DMS79 (cell line): Measurements from ENCODE around the gene TOR2A.
A peak's percentile ranks its signal among the peaks of the same experiment; 100 is the strongest.

ENCODE experiments used
- DNase-seq: peaks from one replicate; lab custom pipeline; 2025; lab: John Stamatoyannopoulos, UW

TOR2A gene

GRCh38 chr9:127720031-127720864 is 14.8 kb downstream of the TOR2A start:
- DNase-seq = no peak

GRCh38 chr9:127717766-127718165 is 17.3 kb downstream of the TOR2A start:
- DNase-seq = no peak

DNA sequence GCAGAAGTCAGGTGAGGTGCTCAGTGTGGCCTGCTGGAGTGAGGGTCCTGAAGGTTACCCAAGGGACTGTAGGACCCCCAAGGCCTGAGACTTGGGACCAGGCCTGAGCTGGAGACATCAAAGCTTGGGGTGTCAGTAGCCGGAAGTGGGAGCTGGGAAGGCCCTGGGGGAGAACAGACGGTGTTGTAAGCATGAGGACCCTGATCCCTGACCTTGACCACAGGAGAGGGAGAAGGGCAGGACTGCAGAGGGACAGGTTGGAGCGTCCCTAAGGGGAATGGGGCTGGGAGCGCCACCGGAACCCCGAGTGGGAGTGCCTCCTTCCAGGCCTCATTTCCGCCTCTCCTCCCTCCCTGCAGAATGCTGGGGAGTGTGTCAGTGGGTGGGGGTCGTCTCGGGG is 18.7 kb downstream of the TOR2A start:
- no peak for DNase-seq

- peak; percentile 83 for DNase-seq
These were observed 19.4 kb downstream of the TOR2A start, which contains the start of the genes PTRH1 and TTC16 for GRCh38 chr9:127715470-127716337. PTRH1 (minus strand) TSS chr9:127715663; CDS start chr9:127715639, 24 bp downstream. TTC16 (plus strand) TSS chr9:127716079; CDS start chr9:127716146, 67 bp downstream.

- no peak for DNase-seq
These were observed 20.1 kb downstream of the TOR2A start for GRCh38 chr9:127714951-127715469.

GRCh38 chr9:127714020-127714750 is 20.9 kb downstream of the TOR2A start:
- DNase-seq = no peak

DNA sequence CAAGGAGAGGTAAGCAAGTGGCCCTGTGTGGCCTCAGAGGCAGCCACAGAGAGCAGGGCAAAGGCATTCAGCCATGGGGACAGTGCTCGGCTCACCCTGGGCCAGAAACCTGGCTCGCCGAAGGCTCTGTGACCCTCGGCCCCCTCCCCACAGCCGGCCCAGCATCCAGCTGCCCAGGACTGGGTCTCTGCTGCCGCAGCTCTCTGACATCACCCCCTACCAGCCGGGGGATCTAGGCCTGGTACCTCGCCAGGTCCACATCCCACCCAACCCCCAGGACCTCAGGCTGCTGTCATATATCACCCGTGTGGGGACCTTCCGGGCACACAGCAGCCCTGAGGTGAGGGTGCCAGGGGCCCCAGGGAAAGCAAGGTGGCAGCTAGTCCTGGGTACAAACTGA is 22.2 kb downstream of the TOR2A start:
- DNase-seq = no peak

- no peak for DNase-seq
These were observed 22.7 kb downstream of the TOR2A start for GRCh38 chr9:127712371-127712770.

DNA sequence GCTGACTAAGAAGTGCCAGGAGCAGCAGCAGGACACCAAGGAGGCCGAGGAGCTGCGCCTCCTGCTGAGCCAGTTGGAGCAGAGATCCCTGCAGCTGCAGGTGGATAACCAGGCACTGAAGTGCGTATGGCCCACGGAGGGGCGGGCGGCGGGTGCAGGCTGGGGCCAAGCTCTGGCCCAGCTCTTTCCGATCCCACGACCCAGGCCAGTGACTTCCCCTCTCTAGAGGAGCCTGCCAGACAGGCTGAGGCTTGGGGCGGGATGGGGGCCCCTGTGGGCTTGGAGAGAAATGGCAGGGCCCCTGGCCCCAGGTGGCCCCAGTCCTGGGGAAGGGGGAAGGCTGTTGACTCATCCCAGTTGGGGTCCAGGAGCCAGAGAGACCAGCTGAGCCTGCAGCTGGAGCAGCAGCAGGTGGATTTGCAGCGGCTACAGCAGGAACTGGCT is 23.2 kb downstream of the TOR2A start:
- DNase-seq = no peak

GRCh38 chr9:127711226-127711701 is 23.8 kb downstream of the TOR2A start:
- DNase-seq = no peak

DNA sequence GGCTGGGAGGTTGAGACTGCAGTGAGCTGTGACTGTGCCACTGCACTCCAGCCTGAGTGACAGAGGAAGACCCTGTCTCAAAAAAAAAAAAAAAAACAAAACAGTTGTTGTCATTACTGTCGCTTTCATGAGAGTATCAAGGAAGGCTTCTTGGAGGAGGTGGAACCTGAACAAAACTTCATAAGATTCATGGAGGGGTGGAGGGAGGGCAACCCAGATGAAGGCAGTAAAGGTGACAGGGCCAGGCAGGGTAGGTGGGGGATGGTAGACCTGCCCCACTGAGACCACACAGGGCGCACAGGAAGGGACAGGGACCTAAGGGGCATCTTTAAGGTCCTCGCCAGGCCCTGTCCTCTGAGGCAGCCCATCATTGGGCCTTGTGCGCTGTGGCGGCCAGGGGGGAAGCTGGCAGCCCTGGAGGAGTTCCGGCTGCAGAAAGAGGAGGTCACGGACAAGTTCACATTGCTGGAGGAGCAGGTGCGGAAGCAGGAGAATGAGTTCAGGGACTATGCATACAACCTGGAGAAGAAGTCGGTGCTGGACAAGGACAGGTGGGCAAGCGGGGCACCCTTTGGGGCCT is 24.8 kb downstream of the TOR2A start:
- DNase-seq = no peak

DNA sequence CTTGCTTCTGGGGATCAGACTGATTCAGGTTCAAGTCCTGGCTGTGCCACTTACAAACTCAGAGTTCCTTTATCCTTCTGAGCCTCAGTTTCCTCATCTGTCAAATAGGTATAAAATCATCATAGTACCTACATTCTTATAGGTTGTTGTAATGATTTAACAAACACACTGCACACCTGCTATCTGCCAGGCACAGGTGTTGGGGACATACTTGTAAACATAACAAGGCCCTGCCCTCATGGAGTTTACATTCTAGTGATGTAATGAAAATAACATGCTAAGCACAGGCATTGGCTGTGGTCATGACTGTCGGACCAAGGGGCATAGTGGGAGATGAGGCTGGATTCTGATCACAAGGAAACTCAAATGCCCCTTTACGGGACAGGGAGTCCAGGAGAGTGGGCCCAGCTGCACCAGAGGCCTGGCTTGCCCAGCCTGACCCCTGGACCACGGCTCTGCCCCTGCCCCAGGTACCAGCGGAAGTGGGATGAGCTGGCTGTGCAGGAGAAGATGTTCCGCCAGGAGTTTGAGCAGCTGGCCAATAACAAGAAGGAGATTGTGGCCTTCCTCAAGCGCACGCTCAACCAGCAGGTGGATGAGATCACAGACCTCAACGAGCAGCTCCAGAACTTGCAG is 26.0 kb downstream of the TOR2A start:
- DNase-seq = no peak

- no peak for DNase-seq
These were observed 27.3 kb downstream of the TOR2A start for GRCh38 chr9:127707766-127708165.

DNA sequence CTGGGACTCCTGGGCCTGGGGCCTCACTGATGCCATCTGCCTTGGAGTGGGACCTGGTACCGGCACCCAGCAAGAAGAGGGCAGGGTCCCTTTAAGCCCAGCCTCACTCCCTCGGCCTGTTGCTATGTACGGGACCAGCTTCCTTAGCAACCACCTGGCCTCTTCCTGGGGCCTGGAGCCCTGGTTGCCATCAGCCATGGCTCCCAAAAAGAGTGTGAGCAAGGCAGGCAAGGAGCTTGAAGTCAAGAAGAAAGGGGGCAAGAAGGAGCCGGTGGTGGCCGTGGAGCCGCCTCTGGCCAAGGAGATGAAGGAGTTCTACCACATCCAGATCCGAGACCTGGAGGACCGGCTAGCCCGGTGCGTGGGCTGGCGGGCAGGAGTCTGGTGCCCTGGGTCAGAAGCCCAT is 28.3 kb downstream of the TOR2A start, which contains the start of gene CFAP157:
TSS of gene CFAP157 (plus strand) at position 153 of the 406 bp plus-strand sequence. CDS start at position 197, 44 bp downstream.
- no peak for DNase-seq

DNA sequence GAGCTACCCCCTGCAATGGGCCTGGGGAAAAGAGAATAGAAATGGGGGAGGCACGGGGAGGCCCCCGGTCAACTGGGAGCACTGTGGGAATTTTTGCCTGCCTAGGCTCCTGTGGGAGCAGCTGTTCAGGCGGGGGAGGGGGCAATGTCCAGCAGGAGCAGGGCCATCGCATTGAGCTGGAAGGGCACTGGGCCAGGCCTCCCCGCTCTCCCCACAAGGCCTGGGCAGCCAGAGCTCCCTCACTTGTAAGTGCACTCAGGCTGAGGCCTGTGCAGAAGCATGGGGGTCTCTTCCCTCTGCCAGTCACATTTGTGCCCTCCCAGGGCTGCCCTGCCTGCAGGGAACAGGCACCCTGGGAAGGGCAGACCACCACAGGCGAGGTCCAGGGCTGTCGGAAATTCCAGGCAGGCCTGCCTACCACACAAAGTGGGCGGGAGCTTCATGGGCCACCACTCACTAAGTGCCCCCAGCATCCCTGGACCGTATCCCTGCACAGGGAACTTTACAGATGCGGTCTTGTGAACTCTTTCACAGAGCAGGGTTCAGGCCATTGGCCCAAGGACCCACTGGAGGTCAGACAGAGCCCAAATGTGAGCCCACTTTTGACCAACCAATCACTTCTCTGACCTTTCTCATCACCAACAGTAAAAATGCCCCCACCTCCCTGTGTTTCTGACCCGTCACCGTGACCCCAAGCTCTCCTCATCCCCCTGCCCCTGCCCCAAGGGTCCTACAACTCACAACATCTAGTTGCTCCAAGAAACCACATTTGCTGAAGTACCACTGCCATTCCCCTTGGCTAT is 29.3 kb downstream of the TOR2A start:
- no peak for DNase-seq

- no peak for DNase-seq
These were observed 31.7 kb downstream of the TOR2A start for GRCh38 chr9:127703289-127703946.

DNA sequence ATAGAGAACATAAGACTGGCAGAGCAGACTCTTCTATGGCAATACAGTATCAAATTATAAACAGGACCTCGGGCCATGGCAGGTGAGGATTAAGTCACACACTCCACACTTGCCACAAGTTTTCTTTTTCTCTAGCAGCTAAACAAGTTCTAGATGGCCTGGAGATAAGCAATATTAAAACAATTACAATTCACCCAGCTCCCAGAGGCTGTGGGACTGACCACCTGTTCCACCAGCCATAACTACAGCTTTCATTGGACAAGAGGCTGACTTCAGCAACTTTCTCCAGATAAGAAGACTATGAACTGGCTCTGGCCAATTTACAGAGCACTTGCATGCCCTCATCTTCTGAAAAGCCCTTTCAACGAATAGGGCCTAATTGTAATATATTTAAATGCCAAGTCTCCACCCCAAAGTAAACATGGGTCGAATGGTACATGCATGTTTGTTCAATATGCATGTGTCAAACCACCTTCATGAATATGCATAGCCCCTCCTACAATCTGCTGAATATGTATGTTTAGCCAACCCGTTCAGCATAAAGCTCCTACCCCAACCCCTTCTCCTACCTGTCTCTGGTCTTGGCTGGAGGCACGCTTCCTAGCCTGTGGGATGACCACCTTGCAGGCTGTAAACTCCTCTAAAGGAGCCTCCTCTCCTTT is 34.4 kb downstream of the TOR2A start:
- DNase-seq = peak; percentile 25

DNA sequence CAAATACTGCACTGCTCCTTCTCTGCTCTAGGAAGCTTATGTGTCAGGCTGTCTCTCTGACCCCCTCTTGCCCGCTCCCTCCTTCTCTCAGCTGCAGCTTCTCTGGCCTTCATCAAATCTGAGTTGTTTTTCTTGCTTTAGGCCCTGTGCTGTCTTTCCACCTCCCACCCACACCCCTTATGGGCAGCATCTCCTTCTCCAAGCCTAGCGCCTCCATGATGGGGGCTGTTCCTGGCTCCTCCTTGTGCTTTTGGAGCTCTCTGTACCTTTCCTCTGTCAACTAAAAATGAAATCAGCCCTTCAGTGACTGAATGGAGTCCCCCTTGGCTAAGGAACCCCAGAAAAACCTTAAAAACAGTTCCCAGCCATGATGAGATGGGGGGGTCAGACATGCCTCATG is 35.0 kb downstream of the TOR2A start:
- no peak for DNase-seq
